Common myeloid progenitor, CD34-positive (primary cell): ENCODE measurements around the gene AFAP1L2.
A peak's percentile ranks its signal among the peaks of the same experiment; 100 is the strongest.

ENCODE experiments used
- CTCF ChIA-PET: fragments of 350-600 bp; sonication (Branson Sonifier 250); formaldehyde crosslinking; loops from one replicate; lab custom pipeline; 2021; ENCODE audit warnings: antibody characterized with exemption; lab: Charles Lee
- POLR2A ChIA-PET: fragments of 350-600 bp; sonication (Branson Sonifier 250); formaldehyde crosslinking; loops from one replicate; lab custom pipeline; 2021; ENCODE audit warnings: antibody characterized with exemption; lab: Charles Lee
- DNase-seq, 3 donors: peaks; one replicate each; pipeline versions ENCODE4 v3.0.0 to v3.0.0-alpha.2; 2013
- H3K27ac ChIP-seq, 2 experiments: 1 replicate in 1 of 2; 2 replicates in 1 of 2; pipeline ENCODE4 v1.7.0; 2013; ENCODE audit warnings: inconsistent platforms in 2 of 2, low read length in 2 of 2, mild to moderate bottlenecking in 2 of 2, low read depth in 1 of 2, moderate library complexity in 1 of 2; ENCODE audit not compliant: severe bottlenecking in 2 of 2, insufficient read depth in 1 of 2, poor library complexity in 1 of 2
- H3K27me3 ChIP-seq, 5 experiments: replicated peaks in 2 of 5; 1 replicate in 3 of 5; 2 replicates in 2 of 5; pipeline versions ENCODE4 v1.6.1 to v1.7.0; 2013; ENCODE audit warnings: low read length in 4 of 5, mild to moderate bottlenecking in 2 of 5, moderate library complexity in 2 of 5, inconsistent platforms in 1 of 5; ENCODE audit not compliant: insufficient read depth in 5 of 5, control insufficient read depth in 4 of 5
- H3K36me3 ChIP-seq, 4 experiments: 1 replicate in 2 of 4; 2 replicates in 2 of 4; pipeline versions ENCODE4 v1.6.1 to v1.7.0; 2013; ENCODE audit warnings: low read length in 3 of 4, control low read depth in 1 of 4, mild to moderate bottlenecking in 1 of 4; ENCODE audit not compliant: control insufficient read depth in 4 of 4, insufficient read depth in 4 of 4
- H3K4me1 ChIP-seq, 4 experiments: 1 replicate in 3 of 4; 2 replicates in 1 of 4; pipeline versions ENCODE4 v1.6.1 to v1.7.1; 2013; ENCODE audit warnings: low read length in 3 of 4, mild to moderate bottlenecking in 3 of 4, control low read depth in 1 of 4, inconsistent platforms in 1 of 4, moderate library complexity in 1 of 4; ENCODE audit not compliant: control insufficient read depth in 4 of 4, insufficient read depth in 4 of 4; ENCODE audit errors: control extremely low read depth in 1 of 4
- H3K4me3 ChIP-seq, 7 experiments: 1 replicate in 4 of 7; 2 replicates in 3 of 7; pipeline versions ENCODE4 v1.5.1 to v1.7.0; 2013; ENCODE audit warnings: mild to moderate bottlenecking in 7 of 7, low read length in 6 of 7, moderate library complexity in 6 of 7, inconsistent platforms in 2 of 7, low read depth in 2 of 7, control low read depth in 1 of 7; ENCODE audit not compliant: insufficient read depth in 4 of 7, control insufficient read depth in 1 of 7; ENCODE audit errors: extremely low read depth in 1 of 7
- H3K9me3 ChIP-seq, 5 experiments: 1 replicate in 4 of 5; 2 replicates in 1 of 5; pipeline versions ENCODE4 v1.6.1 to v1.7.1; 2013; ENCODE audit warnings: low read length in 4 of 5, mild to moderate bottlenecking in 2 of 5, inconsistent platforms in 1 of 5, low read depth in 1 of 5, moderate library complexity in 1 of 5; ENCODE audit not compliant: control insufficient read depth in 4 of 5, insufficient read depth in 2 of 5; ENCODE audit errors: control extremely low read depth in 1 of 5
- WGBS: methylation state at CpG from one replicate; pipeline ENCODE4 v1.1.5; 2013; ENCODE audit not compliant: insufficient coverage; 5-methylcytosine and 5-hydroxymethylcytosine counted together

AFAP1L2 gene

DNA sequence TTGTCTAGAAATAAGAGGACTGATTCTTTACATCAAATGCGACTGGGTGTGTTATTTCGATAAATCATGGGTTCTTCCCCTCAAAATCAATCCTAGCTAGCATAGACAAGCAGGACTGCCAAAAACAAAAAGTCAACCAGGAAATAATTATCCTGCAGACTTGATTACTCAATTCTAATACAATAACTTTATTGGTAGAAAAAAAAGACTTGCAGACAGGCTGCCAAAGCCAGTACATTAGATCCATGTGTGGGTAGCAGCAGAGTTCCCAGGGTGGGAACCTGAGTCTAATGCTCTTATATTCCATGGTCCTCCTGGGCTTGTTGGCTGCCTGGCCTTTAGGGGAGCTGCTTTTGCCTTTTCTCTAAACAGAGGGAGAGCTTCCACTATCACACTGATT lies 7.8 kb downstream of the AFAP1L2 start:
- ChIA-PET POLR2A (no interaction called here), CTCF (interaction anchor here (1.3 to 2.5 kb wide), 3 partner anchors 13 to 92 kb away, joined by 3 to 12 read pairs (median 4); no protein-coding TSS in a partner anchor)
- Histone ChIP-seq H3K36me3 (no peaks in the 10 kb centered on the region), H3K27ac (no peak overlapping the region), H3K4me3 (no peak overlapping the region), H3K4me1 (peaks cover 4 to 36% (median 19%) of the 10 kb centered on the region in 4 experiments), H3K9me3 (no peaks in the 10 kb centered on the region), H3K27me3 (peaks cover 0 to 20% (median 7%) of the 10 kb centered on the region in 5 experiments)
- WGBS, result 100% methylated on average over 1 of the region's 2 CpGs
- no peak for DNase-seq

DNA sequence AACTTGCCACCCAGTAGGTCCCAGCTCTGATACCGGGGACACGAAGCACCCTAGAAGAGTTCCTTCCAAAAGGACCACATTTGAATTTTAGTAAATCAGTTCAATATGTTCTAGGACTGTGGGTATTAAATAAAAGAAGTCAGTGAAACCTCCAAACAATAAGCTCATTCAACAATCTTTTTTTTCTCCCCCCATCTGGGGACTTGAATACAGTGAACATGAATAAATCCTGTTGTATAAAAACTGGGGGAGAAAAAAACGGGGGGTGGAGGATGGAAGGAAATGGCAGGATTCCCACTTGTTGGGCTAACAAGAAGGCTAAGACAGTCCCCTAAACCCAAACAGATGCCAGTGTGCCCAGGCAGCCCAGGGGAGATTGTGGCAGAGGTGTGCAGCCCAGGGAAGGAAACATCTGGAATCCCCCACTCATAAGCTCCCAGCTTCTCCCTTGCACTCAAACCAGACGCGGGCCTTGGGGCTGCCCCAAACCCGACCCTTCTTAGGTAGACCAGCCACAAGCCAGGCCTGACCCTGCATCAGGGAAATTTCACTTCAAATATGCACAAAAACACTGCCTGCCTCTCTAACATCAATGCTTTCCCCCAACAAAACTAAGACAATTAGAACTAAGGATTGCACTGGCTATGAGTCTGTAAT lies 8.8 kb downstream of the AFAP1L2 start:
- Histone ChIP-seq H3K4me3 (no peak overlapping the region), H3K9me3 (no peaks in the 10 kb centered on the region), H3K36me3 (no peaks in the 10 kb centered on the region), H3K4me1 (peaks cover 4 to 36% (median 19%) of the 10 kb centered on the region in 4 experiments), H3K27ac (no peak overlapping the region), H3K27me3 (peaks cover 0 to 11% (median 8%) of the 10 kb centered on the region in 5 experiments)
- WGBS, result 13% methylated on average over 3 of the region's 6 CpGs
- CTCF ChIA-PET, result interaction anchor here (1.0 to 1.7 kb wide), 2 partner anchors 8 to 91 kb away, joined by 7 to 8 read pairs; no protein-coding TSS in a partner anchor
- DNase-seq, result peak in 2 of 3 donors; percentile 28 to 38
- POLR2A ChIA-PET, result no interaction called here

DNA sequence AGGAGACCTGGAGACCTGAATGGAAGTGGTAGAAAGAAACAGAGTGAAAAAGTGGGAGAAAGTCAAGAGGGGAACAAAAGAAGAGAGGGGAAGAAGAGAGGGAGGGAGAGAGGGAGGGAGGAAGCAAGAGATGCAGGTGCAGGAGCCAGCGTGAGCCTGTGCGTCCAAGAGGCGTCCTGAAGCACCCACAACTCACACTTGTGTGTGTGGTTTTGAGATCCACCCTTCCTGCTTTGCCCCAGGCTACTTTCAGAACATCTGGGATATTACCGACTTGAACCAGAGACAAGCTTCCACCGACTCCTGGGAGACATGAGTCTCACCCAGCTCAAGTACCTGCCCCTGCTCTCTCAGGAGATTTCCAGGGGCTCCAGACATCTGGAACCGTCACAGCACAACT lies 9.8 kb downstream of the AFAP1L2 start:
- CTCF ChIA-PET, result interaction anchor here (1.7 kb wide), 1 partner anchor 9 kb away, joined by 7 read pairs; no protein-coding TSS in a partner anchor
- Histone ChIP-seq H3K9me3 (no peaks in the 10 kb centered on the region), H3K27me3 (peaks cover 0 to 8% (median 3%) of the 10 kb centered on the region in 5 experiments), H3K36me3 (no peaks in the 10 kb centered on the region), H3K27ac (no peak overlapping the region), H3K4me3 (no peak overlapping the region), H3K4me1 (peaks cover 4 to 36% (median 19%) of the 10 kb centered on the region in 4 experiments)
- POLR2A ChIA-PET, result no interaction called here
- no peak for DNase-seq
- 83% methylated on average over 2 of the region's 6 CpGs for WGBS

DNA sequence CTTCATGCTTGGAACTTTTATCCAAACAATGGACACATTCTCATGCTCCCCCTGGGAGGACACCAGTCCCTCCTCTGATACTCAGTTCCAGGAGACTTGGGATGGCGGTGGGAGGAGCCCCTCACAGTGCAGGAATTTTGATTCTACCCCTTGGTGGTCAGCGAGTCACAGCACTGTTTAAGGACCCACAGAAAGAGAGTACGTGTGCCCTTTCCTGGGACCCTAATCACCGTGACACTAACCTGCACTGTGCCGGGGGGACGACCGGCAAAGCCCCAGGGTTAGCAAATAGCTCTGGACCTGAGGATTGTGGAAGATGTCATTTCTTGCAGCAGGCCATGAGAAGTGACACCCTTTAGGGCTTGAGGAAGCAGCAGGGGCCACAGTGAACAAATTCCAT lies 10.4 kb downstream of the AFAP1L2 start:
- no peak overlapping the region for H3K4me3 ChIP-seq
- H3K9me3 ChIP-seq, result no peaks in the 10 kb centered on the region
- DNase-seq, result no peak
- peaks cover 4 to 36% (median 19%) of the 10 kb centered on the region in 4 experiments for H3K4me1 ChIP-seq
- H3K36me3 ChIP-seq, result no peaks in the 10 kb centered on the region
- 98% methylated on average over 6 of the region's 7 CpGs for WGBS
- no peak overlapping the region for H3K27ac ChIP-seq
- ChIA-PET CTCF (interaction anchor here (1.7 kb wide), 1 partner anchor 10 kb away, joined by 7 read pairs; no protein-coding TSS in a partner anchor), POLR2A (no interaction called here)
- H3K27me3 ChIP-seq, result peaks cover 0 to 5% (median 1%) of the 10 kb centered on the region in 5 experiments

DNA sequence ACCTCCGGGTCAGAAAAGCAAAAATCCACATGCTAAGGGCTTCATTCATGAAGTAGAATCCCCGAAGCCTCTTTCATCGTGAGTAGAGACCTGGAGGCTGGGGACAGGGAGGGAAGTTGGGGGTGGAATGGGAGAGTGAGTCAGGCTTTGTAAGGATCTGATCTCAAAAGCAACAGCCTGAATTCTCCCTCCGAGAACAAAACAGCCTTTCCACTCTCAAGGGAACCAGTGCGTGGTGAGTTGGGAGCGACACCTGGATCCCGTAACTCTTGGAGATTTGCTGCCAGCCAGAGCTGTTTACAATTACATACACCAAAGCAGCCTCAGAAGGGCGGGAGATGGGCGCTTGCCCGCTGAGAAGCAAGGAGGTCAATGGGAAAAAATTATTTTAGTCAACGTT lies 10.8 kb downstream of the AFAP1L2 start:
- 95% methylated on average over 7 of the region's 11 CpGs for WGBS
- Histone ChIP-seq H3K27me3 (peaks cover 0 to 1% (median 0%) of the 10 kb centered on the region in 5 experiments), H3K36me3 (no peaks in the 10 kb centered on the region), H3K27ac (no peak overlapping the region), H3K9me3 (no peaks in the 10 kb centered on the region), H3K4me1 (peaks cover 4 to 36% (median 19%) of the 10 kb centered on the region in 4 experiments), H3K4me3 (no peak overlapping the region)
- no peak for DNase-seq
- CTCF ChIA-PET, result no interaction called here
- POLR2A ChIA-PET, result no interaction called here

DNA sequence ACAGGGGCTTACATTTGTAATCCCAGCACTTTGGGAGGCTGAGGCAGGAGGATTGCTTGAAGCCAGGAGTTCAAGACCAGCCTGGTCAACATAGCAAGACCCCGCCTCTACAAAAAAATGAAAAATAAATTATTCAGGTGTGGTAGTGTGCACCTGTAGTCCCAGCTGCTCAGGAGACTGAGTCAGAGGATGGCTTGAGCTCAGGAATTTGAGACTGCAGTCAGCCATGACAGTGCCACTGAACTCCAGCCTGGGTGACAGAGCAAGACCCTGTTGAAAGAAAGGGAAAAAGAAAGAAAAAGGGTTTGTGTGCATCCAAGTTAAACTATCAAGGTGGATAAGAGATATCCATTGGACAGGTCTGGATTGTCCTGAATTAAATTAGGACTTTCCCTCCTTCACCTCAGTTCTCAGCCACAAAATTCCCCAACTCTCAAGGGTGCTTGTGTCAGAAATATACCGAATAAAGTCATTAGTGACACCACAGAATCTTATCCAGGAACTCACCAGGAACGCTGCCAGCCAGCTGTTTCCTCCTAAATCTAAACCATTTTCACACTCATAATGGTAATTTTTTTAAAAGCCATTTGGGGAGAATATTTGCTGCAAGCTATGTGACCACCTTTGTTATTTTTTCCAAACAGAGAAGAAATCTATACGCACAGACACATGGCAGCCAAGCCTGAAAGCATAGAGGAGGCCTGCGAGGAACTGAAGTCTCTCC lies 12.0 kb downstream of the AFAP1L2 start:
- no CpG with 5 or more reads among the region's 5 CpGs for WGBS
- POLR2A ChIA-PET, result interaction anchor here (0.7 kb wide), 1 partner anchor 241 kb away, joined by 3 read pairs; no protein-coding TSS in a partner anchor

More for the DNA sequence above, 12.0 kb downstream of the AFAP1L2 start:
- H3K4me3 ChIP-seq, result no peak overlapping the region
- H3K27me3 ChIP-seq, result peaks cover 0 to 1% (median 0%) of the 10 kb centered on the region in 5 experiments
- peak; percentile 60 to 85 (median 84) for DNase-seq
- H3K36me3 ChIP-seq, result no peaks in the 10 kb centered on the region
- H3K9me3 ChIP-seq, result no peaks in the 10 kb centered on the region
- no peak overlapping the region for H3K27ac ChIP-seq
- peaks cover 4 to 30% (median 17%) of the 10 kb centered on the region in 4 experiments for H3K4me1 ChIP-seq
- CTCF ChIA-PET, result interaction anchor here (1.2 to 1.9 kb wide), 2 partner anchors 34 to 185 kb away, joined by 3 to 4 read pairs; no protein-coding TSS in a partner anchor
